Caco-2 (cell line): ENCODE measurements around the gene RUNX2. TPM values are rescaled to one million over a fixed set of nuclear protein-coding genes. Genes with fewer than 3 reads are reported as not detected.

Experiments used
- BruUV-seq: library from RNA; stranded (reverse); fragments of 400-500 nt; replicated peaks from 2 replicates; lab custom pipeline; 2021; lab: Mats Ljungman, UMichigan
- CTCF ChIA-PET: fragments of 300-600 bp; sonication (Branson Sonifier 250); formaldehyde crosslinking; loops from one replicate; lab custom pipeline; 2022; ENCODE audit warnings: antibody characterized with exemption; lab: Charles Lee
- POLR2A ChIA-PET: fragments of 300-600 bp; sonication (Branson Sonifier 250); formaldehyde crosslinking; loops from one replicate; lab custom pipeline; 2022; ENCODE audit warnings: antibody characterized with exemption; lab: Charles Lee
- DNase-seq, 2 experiments: peaks; one replicate each; pipeline versions ENCODE4 v3.0.0 to v3.0.0-alpha.2; 2020 to 2022
- H3K27me3 ChIP-seq: replicated peaks from 2 replicates; pipeline ENCODE4 v1.6.0; 2011; ENCODE audit warnings: low read length; ENCODE audit not compliant: control insufficient read depth, insufficient read depth
- H3K36me3 ChIP-seq: 2 replicates; pipeline ENCODE4 v1.5.1; 2011; ENCODE audit warnings: low read length; ENCODE audit not compliant: control insufficient read depth, insufficient read depth
- H3K4me1 ChIP-seq: fragments of 250-450 bp; sonication (Bioruptor Pico); 2 replicates; pipeline ENCODE4 v1.5.1; 2020; ENCODE audit warnings: mild to moderate bottlenecking
- H3K4me3 ChIP-seq: 2 replicates; pipeline ENCODE4 v1.5.1; 2011; ENCODE audit warnings: low read depth, mild to moderate bottlenecking, control low read depth, low read length
- H3K9me3 ChIP-seq: fragments of 250-450 bp; sonication (Bioruptor Pico); 2 replicates; pipeline ENCODE4 v1.5.1; 2020; ENCODE audit warnings: mild to moderate bottlenecking, moderate library complexity
- H3K27ac Mint-ChIP-seq: one replicate; pipeline ENCODE4 v1.8.0; 2022; ENCODE audit warnings: mixed read lengths; ENCODE audit not compliant: unreplicated experiment
- H3K27me3 Mint-ChIP-seq: one replicate; pipeline ENCODE4 v1.8.0; 2022; ENCODE audit warnings: mixed read lengths; ENCODE audit not compliant: insufficient read depth, unreplicated experiment
- H3K36me3 Mint-ChIP-seq: one replicate; pipeline ENCODE4 v1.8.0; 2022; ENCODE audit warnings: mild to moderate bottlenecking, mixed read lengths; ENCODE audit not compliant: insufficient read depth, unreplicated experiment
- H3K4me1 Mint-ChIP-seq: one replicate; pipeline ENCODE4 v1.8.0; 2022; ENCODE audit warnings: low read depth, mixed read lengths; ENCODE audit not compliant: unreplicated experiment
- H3K4me3 Mint-ChIP-seq: one replicate; pipeline ENCODE4 v1.8.0; 2022; ENCODE audit warnings: mild to moderate bottlenecking, moderate library complexity, mixed read lengths; ENCODE audit not compliant: unreplicated experiment
- H3K9me3 Mint-ChIP-seq: one replicate; pipeline ENCODE4 v1.8.0; 2022; ENCODE audit warnings: mixed read lengths; ENCODE audit not compliant: unreplicated experiment
- CTCF ChIP-seq, 2 experiments: fragments of 200-600 bp in 1 of 2; IDR thresholded peaks; 1 replicate in 1 of 2; 2 replicates in 1 of 2; pipeline versions ENCODE4 v1.5.1 to v1.8.0; 2011 to 2022; ENCODE audit warnings: antibody characterized with exemption in 1 of 2, control low read depth in 1 of 2, inconsistent platforms in 1 of 2, low read depth in 1 of 2, low read length in 1 of 2, mild to moderate bottlenecking in 1 of 2, moderate library complexity in 1 of 2; ENCODE audit not compliant: insufficient read depth in 1 of 2, severe bottlenecking in 1 of 2, unreplicated experiment in 1 of 2
- intact Hi-C: fragments of 100-400 bp; cut with micrococcal nuclease; formaldehyde crosslinking; loops from one replicate; pipeline ENCODE4 v1.10.0; 2022; ENCODE audit not compliant: unreplicated experiment
- total RNA-seq: library from RNA; stranded (reverse); gene quantifications from 2 replicates; pipeline ENCODE4 v1.2.3, GENCODE V29; 2022

RUNX2 gene
- total RNA-seq, 1 experiment from 2014 or later, result not detected

DNA sequence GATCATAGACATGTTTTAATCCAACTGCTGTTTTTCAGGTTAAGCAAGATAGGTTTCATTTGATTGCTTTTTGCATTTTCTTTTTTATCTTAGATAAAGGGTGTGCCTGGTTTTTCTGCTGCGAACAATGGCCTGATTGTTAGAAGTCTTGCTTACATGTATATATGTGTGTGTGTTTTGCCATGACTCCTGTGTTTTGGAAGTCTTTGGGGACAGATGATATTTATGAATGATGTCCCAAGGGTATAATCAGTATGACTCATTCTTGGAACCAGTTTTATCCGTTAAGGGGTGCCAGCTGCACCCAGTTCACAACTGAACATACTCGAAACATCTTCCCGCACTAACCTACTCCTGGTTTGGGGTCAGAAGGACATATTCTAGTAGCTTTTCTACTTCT lies 279.7 kb downstream of the RUNX2 start:
- H3K36me3 ChIP-seq, result no peaks in the 10 kb centered on the region
- Mint-ChIP-seq H3K4me1 (no peaks in the 10 kb centered on the region), H3K4me3 (no peak overlapping the region), H3K27ac (no peak overlapping the region), H3K9me3 (peaks cover 19% of the 10 kb centered on the region), H3K27me3 (no peaks in the 10 kb centered on the region), H3K36me3 (no peaks in the 10 kb centered on the region)
- BruUV-seq, result no TSS peak
- H3K4me1 ChIP-seq, result no peaks in the 10 kb centered on the region
- H3K27me3 ChIP-seq, result no peaks in the 10 kb centered on the region
- ChIA-PET POLR2A (no interaction called here), CTCF (no interaction called here)
- no peak for TF ChIP-seq CTCF (IDR thresholded peaks at IDR 0.05; ENCODE audit: insufficient read depth in 1 of 2, low read depth in 1 of 2, low read length in 1 of 2, severe bottlenecking in 1 of 2, unreplicated experiment in 1 of 2)
- DNase-seq, result no peak
- H3K4me3 ChIP-seq, result no peak overlapping the region
- intact Hi-C loops, result no loop called here
- no peaks in the 10 kb centered on the region for H3K9me3 ChIP-seq

GRCh38 chr6:45608252-45608913 lies 280.3 kb downstream of the RUNX2 start:
- Mint-ChIP-seq H3K9me3 (peaks cover 13% of the 10 kb centered on the region), H3K27ac (no peak overlapping the region), H3K36me3 (no peaks in the 10 kb centered on the region), H3K4me3 (no peak overlapping the region), H3K4me1 (no peaks in the 10 kb centered on the region), H3K27me3 (no peaks in the 10 kb centered on the region)
- Histone ChIP-seq H3K9me3 (no peaks in the 10 kb centered on the region), H3K36me3 (no peaks in the 10 kb centered on the region), H3K4me1 (no peaks in the 10 kb centered on the region), H3K4me3 (no peak overlapping the region), H3K27me3 (no peaks in the 10 kb centered on the region)
- TF ChIP-seq CTCF (IDR thresholded peaks at IDR 0.05; ENCODE audit: insufficient read depth in 1 of 2, low read depth in 1 of 2, low read length in 1 of 2, severe bottlenecking in 1 of 2, unreplicated experiment in 1 of 2), result no peak
- ChIA-PET CTCF (no interaction called here), POLR2A (no interaction called here)
- intact Hi-C loops, result no loop called here
- BruUV-seq, result no TSS peak
- no peak for DNase-seq

DNA sequence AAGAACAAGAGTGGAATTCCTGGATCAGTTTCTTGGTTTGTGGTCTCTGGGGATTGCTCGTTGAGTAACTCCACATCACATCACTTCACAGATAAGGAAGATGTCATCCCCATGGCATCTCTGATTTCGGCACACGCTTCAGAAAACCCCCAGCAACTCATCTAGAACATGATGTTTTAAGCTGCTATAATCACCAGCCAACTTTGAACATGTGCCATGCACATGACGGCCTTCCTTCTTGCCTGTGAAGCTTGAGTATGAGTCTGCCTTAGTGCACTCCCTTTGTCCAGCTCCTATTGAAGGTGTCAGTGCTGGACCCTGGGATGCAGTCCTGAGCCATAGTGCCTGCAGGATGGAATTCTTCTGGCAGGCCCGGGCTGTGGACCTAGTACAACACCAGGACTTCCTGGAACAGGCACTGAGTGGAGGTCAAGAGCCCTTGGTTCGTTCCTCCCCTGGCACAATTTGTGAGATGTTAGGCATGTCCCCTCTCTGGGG lies 281.1 kb downstream of the RUNX2 start:
- Histone ChIP-seq H3K27me3 (no peaks in the 10 kb centered on the region), H3K9me3 (no peaks in the 10 kb centered on the region), H3K36me3 (no peaks in the 10 kb centered on the region), H3K4me1 (no peaks in the 10 kb centered on the region), H3K4me3 (no peak overlapping the region)
- intact Hi-C loops, result no loop called here
- TF ChIP-seq CTCF (IDR thresholded peaks at IDR 0.05; ENCODE audit: insufficient read depth in 1 of 2, low read depth in 1 of 2, low read length in 1 of 2, severe bottlenecking in 1 of 2, unreplicated experiment in 1 of 2), result no peak
- CTCF ChIA-PET, result no interaction called here
- BruUV-seq, result no TSS peak
- DNase-seq, result no peak
- POLR2A ChIA-PET, result no interaction called here
- Mint-ChIP-seq H3K9me3 (peaks cover 5% of the 10 kb centered on the region), H3K36me3 (no peaks in the 10 kb centered on the region), H3K27me3 (no peaks in the 10 kb centered on the region), H3K4me1 (no peaks in the 10 kb centered on the region), H3K4me3 (no peak overlapping the region), H3K27ac (no peak overlapping the region)
